ENCODE measurements around the gene PLXND1.

DNA sequence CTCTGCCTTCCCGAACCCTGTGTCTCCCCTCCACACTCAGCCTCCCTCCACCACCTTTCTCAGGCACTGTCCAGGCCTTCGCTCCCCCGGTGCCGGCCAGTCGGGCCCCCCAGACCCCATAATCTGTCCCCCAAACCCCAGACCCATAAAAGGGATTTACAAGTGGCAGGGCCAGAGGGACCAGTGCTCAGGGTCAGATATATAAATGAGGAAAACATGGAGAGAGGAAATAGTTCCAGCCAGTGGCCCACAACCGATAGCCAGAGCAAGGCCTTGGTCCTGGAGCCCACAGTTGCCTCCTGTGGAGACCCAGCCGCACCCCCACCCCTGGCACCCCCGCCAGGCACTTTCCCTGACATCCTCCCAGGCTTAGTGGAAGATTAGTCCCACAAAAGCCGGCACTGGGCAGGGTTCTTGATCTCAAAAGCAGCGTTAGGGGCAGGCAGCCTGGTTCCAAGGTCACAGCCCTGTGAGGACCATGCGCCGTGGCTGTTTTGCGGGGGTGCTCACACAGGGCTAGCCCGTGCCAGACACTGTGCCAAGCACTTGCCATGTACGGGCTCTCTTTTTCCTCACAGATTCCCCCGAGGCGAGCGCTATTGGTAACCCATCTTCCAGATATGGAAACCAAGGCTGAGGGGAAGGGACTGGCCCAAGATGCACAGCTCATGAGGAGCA lies 1.1 kb upstream of the PLXND1 start:
- TF ChIP-seq EZH2 (IDR thresholded peaks at IDR 0.05; ENCODE audit: borderline replicate concordance, low read depth, low read length, severe bottlenecking), result no peak
- TF ChIP-seq, protein P1, sequence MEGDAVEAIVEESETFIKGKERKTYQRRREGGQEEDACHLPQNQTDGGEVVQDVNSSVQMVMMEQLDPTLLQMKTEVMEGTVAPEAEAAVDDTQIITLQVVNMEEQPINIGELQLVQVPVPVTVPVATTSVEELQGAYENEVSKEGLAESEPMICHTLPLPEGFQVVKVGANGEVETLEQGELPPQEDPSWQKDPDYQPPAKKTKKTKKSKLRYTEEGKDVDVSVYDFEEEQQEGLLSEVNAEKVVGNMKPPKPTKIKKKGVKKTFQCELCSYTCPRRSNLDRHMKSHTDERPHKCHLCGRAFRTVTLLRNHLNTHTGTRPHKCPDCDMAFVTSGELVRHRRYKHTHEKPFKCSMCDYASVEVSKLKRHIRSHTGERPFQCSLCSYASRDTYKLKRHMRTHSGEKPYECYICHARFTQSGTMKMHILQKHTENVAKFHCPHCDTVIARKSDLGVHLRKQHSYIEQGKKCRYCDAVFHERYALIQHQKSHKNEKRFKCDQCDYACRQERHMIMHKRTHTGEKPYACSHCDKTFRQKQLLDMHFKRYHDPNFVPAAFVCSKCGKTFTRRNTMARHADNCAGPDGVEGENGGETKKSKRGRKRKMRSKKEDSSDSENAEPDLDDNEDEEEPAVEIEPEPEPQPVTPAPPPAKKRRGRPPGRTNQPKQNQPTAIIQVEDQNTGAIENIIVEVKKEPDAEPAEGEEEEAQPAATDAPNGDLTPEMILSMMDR (IDR thresholded peaks at IDR 0.05; ENCODE audit: borderline replicate concordance, extremely low read depth, low read length, poor library complexity, severe bottlenecking), result no peak
